ENCODE data around the gene BOLA1.
"Not testable (repeated sequence)": the region's sequence is repeated elsewhere in the genome, so short reads cannot be mapped to it uniquely, and the experiment has no call there.

The BOLA1 gene

GRCh38 chr1:149931212-149931790, 31.9 kb downstream of the BOLA1 start:
- DNase-seq (ENCODE audit: low spot score): no peak

- DNase-seq (ENCODE audit: low spot score): no peak
These were observed 33.1 kb downstream of the BOLA1 start for GRCh38 chr1:149932474-149932873.

GRCh38 chr1:149933208-149933607, 33.8 kb downstream of the BOLA1 start:
- no peak for DNase-seq (ENCODE audit: low spot score)

GRCh38 chr1:149934356-149934755, 35.0 kb downstream of the BOLA1 start:
- no peak for DNase-seq (ENCODE audit: low spot score)

GRCh38 chr1:149936170-149936991, 37.0 kb downstream of the BOLA1 start, which contains the start of gene MTMR11:
MTMR11 (minus strand) TSS chr1:149936879; CDS start chr1:149936647, 232 bp downstream.
- DNase-seq (ENCODE audit: low spot score): peak; percentile 69

- peak; percentile 77 for DNase-seq (ENCODE audit: low spot score)
These were observed 37.8 kb downstream of the BOLA1 start for GRCh38 chr1:149936992-149937705.

- no peak for DNase-seq (ENCODE audit: low spot score)
These were observed 38.4 kb downstream of the BOLA1 start for GRCh38 chr1:149937759-149938158.

GRCh38 chr1:149938668-149939003, 39.3 kb downstream of the BOLA1 start:
- DNase-seq (ENCODE audit: low spot score): not testable (repeated sequence)

- DNase-seq (ENCODE audit: low spot score): no peak
These were observed 41.1 kb downstream of the BOLA1 start for GRCh38 chr1:149940427-149940826.

GRCh38 chr1:149942207-149942606, 42.8 kb downstream of the BOLA1 start:
- no peak for DNase-seq (ENCODE audit: low spot score)

- DNase-seq (ENCODE audit: low spot score): no peak
These were observed 43.5 kb downstream of the BOLA1 start for GRCh38 chr1:149942885-149943284.

GRCh38 chr1:149945206-149945605, 45.8 kb downstream of the BOLA1 start:
- no peak for DNase-seq (ENCODE audit: low spot score)

GRCh38 chr1:149949911-149950310, 50.5 kb downstream of the BOLA1 start:
- no peak for DNase-seq (ENCODE audit: low spot score)
